Stimulated activated naive CD4-positive, alpha-beta T cell (primary cell): ENCODE results near the gene MFAP1.
"Not testable (repeated sequence)": the region's sequence is repeated elsewhere in the genome, so short reads cannot be mapped to it uniquely, and the experiment has no call there.

Source experiments
- DNase-seq, 6 experiments: peaks; one replicate each; lab custom pipeline; 2025; lab: John Stamatoyannopoulos, UW

MFAP1 gene, protein sequence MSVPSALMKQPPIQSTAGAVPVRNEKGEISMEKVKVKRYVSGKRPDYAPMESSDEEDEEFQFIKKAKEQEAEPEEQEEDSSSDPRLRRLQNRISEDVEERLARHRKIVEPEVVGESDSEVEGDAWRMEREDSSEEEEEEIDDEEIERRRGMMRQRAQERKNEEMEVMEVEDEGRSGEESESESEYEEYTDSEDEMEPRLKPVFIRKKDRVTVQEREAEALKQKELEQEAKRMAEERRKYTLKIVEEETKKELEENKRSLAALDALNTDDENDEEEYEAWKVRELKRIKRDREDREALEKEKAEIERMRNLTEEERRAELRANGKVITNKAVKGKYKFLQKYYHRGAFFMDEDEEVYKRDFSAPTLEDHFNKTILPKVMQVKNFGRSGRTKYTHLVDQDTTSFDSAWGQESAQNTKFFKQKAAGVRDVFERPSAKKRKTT

DNA sequence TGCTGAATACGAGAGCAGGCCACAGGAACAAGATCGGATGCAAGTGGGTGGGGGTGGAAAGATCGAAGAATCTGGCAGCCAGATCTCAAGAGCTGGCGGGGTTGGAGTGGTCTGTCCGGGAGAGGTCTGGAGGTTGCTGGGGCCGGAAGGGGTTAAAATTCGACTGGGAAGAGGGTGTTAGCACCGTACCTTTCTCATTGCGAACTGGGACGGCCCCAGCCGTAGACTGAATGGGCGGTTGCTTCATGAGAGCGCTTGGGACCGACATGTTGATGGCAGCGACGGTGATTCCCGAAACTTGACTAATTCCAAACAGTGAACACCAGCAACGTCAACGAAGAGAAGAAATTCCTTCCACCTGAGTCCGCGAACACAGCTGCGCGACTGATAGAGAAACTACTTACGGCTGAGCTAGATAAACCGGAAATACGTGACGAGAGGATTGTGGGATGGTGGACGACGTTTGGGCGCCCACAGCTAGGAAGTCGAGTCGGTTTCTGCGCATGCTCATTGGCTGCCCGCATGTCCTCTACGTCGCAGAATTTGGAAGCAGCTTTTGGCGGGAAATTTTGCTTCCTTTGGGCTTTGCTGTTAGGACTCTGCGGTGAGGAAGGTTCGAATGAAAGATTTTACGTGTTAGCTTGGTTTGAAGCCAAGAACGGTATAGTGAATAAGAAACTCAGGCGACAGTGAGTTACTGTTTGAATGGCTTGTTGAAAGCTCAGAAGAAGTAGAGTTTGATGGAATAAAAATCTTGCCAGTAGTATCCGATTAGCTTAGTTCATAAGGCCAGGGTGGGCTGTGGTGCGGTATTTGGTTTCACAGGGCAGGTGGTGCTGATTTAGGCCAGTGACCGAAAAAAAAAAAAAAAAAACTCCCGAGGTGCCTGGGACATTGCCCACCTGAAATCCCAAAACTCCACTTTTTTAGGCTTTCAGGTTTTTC is at the start of gene MFAP1:
MFAP1 (minus strand) TSS at position 389 of the 945 bp plus-strand sequence; CDS start at position 268, 121 bp downstream.
- DNase-seq, result peak; percentile 72 to 91 (median 90)

DNA sequence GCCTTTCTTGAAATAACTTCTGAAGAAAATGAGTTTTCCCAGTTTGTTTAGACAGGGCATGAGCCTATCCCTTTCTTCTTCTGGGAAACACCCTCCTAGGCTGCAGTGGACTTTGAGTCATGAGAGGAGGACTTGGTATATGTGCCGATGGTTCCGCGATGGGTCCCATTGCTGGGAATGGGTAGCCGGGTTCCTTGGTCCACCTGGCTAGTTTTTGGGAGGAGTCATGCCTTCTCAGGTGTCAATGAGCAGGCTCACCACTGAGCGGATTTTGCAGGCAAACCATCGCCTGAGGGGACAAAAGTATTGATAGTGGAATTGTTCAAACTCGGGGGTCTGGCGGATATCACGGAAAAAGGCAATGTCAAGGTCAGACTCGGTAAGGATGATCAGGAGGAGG is 49.2 kb upstream of the MFAP1 start:
- DNase-seq, result no peak

DNA sequence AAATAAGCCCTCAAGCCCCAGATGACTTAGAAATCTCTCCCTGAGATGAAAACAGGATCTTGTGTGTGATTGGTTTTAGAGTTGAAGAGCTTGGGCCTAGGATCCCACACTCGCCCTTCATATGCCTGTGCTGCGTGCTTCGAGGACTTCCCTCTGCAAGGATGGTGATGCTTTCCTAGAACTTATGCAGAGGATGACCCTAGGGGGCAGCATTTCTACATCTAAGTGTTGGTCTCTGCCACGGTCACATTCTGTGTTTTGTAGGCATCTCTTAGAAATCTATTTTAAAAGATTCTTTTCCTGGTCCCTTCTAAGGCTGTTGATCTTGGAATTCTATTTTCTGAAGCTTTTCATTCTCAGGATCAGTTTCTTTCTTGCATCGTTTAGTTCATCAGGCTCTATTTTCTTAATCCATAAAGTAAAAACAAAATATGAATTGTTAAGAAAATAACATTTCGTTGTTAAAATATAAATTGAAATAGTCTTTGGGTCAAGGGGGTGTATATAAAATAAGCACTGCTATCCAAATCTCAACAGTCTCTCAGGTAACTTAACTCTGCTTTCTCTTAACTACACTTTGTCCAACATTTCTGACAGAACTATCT is 48.0 kb upstream of the MFAP1 start:
- peak in 1 of 6 experiments; percentile 11 for DNase-seq

DNA sequence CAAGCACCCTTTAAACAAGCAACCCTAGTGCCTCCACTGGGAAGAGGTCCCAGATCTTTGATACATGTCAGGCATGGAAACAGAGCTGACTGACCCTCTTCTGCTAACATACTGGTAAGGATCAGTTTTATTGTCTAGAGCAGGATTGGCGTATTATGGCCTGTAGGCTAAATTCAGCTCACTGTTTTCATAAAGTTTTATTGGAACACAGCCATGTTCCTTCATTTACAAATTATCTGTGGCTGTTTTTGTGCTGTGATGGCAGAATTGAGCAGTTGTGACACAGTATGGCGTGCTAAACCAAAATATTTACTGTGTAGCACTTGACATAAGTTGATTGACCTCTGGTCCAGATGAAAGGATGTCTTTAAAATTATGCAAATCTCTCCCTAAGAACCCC is 47.3 kb upstream of the MFAP1 start:
- no peak for DNase-seq

DNA sequence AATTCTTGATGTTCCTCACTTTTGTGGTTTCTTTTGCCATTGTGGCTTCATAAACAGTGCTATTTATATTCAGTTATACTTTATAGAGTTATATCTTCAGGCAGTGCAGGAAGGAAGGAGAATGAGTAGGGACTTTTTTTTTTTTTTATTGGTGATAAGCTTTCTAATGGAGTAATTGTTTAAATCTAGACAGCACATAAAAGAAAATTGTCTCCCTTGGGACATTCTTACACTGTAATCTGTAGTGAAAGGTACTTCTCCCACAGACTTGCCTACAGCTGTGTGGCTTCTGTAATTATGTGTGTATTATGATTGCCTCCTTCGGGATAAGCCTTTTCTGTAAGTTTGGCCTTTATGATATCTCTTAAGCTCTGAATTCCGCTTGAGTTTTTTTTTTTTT is 43.9 kb upstream of the MFAP1 start:
- DNase-seq, result no peak

DNA sequence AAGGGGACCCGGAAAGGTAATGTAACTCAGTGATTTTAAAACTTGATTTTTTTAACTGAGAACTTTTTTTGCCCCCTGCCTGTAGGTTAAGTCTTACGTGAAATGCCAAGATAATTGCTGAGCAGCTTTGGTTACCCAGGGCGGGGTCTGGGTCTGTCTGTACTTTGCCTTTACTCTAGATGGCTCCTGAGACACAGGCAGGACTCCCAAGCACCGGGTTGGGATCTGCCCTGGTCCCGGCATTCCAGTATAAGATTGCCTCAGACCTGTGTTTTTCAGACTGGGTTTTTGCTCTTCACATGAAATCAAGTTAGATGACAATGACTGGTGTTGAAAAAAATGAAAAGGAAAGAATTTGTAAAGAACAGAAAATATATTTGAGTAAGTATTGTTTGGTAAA is 42.6 kb upstream of the MFAP1 start:
- DNase-seq, result no peak

DNA sequence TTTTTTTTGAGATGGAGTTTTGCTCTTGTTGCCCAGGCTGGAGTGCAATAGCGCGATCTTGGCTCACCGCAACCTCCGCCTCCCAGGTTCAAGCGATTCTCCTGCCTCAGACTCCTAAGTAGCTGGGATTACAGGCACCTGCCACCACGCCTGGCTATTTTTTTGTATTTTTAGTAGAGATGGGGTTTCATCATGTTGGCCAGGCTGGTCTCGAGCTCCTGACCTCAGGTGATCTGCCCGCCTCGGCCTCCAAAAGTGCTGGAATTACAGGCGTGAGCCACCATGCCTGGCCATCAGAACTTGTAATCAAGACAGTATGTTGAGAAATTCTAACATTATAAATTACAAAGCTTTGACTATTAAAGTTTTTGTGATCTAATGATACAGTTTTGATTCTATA is 42.1 kb upstream of the MFAP1 start:
- not testable (repeated sequence) for DNase-seq

DNA sequence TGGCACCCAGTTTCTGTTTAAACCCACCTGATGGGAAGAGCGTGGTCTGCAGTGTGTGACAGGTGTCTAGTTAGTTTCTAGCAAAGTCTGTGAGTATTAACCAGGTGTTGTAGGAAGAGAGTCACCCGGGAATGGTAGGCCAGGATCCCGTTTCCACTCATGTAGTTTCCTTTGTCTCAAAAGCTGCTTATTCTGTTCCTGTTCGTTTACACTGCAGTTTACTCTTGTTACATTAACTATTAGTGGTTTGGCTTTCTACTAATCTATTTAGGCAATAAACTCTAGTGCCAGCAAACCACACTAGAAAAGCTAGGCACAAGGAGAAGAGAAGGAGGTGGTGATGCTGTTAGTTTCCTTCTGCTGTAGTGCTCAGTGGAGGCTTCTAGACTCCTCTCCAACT is 35.1 kb upstream of the MFAP1 start:
- DNase-seq, result no peak

DNA sequence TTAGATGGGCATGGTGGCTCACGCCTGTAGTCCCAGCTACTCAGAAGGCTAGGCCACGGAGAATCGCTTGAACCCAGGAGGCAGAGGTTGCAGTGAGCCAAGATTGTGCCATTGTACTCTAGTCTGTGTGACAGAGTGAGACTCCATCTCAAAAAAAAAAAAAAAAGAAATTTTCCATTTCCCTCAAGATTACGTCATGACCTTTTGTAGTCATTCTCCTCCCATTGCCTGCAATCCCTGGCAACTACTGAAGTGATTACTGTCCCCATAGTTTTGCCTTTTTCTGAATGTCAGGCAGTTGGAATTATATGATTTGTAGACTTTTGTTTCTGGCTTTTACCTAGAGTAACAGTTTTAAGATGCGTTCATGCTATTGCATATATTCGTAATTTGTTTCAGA is 30.3 kb upstream of the MFAP1 start:
- no peak for DNase-seq

DNA sequence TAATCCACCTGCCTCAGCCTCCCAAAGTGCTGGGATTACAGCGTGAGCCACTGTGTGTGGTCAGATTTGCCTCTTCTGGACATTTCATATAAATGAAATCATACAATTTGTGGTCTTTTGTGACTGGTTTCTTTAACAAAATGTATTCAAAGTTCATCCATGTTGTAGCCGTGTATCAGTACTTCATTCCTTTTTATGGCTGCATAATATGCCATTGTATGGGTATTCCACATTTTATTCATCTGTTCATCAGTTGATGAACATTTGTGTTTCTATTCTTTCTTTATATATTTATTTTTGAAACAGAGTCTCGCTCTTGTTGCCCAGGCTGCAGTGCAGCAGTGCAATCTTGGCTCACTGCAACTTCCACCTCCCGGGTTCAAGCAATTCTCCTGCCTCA is 28.1 kb upstream of the MFAP1 start:
- no peak for DNase-seq

DNA sequence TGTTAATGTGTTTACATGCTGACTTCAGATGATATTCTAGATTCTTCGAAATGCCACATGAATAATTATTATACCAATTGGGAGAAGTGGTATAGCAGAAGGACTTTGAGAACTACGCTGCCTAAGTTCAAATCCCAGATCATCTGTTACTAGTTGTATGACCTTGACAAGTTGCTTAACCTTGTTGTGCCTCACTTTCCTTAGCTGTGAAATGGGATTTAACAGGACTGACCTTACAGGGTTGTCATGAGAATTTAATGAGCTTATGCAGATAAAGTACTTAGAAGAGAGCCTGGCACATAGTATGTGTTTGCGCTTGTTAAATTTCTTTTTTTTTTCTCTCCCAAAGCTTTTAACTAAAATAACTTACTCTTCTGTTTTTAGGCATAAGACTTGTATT is 26.8 kb upstream of the MFAP1 start:
- no peak for DNase-seq

DNA sequence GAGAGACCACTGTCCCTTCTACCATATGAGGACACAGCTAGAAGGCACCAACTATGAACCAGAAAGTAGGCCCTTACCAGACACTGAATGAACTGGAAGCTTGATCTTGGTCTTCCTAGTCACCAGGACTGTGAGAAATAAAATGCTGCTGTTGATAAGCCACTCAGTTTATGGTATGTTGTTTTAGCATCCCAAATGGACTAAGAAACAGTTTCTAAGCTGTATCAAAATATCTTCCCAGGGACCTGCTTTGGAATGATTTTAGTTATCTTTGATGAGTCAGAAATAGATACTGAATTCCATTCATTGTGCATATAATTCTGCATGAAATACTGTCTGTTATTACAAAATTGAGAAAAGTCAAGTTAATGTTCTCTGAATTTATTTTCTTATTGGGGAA is 20.9 kb upstream of the MFAP1 start:
- no peak for DNase-seq

DNA sequence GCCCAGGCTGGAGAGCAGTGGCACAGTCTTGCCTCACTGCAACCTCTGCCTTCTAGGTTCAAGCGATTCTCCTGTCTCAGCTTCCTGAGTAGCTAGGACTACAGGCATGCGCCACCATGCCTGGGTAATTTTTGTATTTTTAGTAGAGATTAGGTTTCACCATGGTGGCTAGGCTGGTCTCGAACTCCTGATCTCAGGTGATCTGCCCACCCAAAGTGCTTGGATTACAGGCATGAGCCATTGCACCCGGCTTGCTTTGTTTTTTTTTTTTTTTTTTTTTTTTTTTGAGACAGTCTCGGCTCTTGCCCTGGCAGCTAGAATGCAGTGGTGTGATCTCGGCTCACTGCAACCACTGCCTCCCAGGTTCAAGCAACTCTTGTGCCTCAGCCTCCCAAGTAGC is 8.0 kb upstream of the MFAP1 start:
- not testable (repeated sequence) for DNase-seq

DNA sequence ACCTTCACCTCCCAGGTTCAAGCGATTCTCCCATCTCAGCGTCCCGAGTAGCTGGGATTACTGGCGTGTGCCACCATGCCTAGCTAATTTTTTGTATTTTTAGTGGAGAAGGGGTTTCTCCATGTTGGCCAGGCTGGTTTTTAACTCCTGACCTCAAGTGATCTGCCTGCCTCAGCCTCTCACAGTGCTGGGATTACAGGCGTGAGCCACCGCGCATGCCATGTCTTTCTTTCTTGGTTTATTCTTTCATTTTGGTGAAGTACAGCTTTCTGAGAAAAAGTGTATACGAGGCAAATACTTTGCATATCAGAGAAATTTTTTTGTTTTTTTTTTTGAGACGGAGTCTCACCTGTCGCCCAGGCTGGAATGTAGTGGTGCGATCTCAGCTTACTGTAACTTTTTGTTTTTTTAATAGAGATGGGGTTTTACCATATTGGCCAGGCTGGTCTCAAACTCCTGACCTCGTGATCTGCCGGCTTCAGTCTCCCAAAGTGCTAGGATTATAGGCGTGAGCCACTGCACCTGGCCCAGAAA is 7.1 kb upstream of the MFAP1 start:
- DNase-seq, result not testable (repeated sequence)

DNA sequence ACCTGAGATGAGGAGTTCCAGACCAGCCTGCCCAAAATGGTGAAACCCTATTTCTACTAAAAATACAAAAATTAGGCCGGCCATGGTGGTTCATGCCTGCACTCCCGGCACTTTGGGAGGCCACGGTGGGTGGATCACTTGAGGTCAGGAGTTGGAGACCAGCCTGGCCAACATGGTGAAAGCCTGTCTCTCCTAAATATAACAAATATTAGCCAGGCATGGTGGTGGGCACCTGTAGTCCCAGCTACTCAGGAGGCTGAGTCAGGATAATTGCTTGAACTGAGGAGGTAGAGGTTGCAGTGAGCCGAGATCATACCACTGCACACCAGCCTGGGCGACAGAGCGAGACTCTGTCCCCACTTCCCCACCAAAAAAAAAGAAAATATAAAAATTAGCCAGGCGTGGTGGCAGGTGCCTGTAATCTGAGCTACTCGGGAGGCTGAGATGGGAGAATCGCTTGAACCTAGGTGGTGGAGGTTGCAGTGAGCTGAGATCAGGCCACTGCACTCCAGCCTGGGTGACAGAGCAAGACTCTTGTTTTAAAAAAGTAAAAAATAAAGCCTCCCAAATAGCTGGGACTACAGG is 6.3 kb upstream of the MFAP1 start:
- DNase-seq, result not testable (repeated sequence)

DNA sequence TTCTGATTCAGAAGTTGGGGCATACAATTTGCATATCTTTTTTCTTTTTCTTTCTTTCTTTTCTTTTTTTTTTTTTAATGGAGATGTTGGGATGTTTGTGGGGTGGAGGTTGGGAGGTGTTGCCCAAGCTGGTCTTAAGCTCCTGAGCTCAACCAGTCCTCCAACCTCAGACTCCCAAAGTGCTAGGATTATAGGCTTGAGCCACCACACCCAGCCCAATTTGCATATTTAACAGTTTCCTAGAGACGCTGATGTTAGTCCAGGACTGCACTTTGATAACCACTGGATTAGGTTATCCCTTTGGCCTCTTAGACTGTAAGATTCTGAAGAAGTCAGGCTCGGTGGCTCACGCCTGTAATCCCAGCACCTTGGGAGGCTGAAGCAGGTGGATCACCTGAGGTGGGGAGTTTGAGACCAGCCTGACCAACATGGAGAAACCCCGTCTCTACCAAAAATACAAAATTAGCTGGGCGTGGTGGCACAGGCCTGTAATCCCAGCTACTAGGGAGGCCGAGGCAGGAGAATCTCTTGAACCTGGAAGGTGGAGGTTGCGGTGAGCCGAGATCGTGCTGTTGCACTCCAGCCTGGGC is 5.6 kb upstream of the MFAP1 start:
- not testable (repeated sequence) for DNase-seq

DNA sequence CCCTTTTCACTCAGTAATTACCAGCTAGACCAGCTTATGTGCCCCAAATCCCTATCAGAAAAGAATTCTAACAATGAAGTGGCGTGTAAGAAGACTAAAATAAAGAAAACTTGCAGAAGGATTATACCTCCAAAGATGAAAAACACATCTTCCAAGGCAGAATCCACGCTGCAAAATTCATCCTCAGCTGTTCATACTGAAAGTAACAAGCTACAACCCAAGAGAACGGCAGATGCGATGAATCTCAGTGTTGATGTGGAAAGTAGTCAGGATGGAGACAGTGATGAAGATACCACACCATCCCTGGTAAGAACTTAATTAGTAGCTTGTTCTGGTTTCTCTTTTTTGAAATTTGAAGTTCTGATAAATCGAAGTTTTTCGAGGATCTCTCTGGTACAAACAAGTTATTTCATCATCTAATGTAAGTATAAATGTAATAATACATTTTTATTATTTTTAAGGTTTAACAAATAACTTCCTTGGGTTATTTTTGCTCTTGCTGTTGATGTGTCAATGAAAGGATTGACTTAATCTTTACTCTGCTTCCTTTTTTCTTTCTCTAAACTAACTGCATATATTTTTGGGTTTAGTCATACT is 3.7 kb upstream of the MFAP1 start:
- peak in 1 of 6 experiments; percentile 9 for DNase-seq

DNA sequence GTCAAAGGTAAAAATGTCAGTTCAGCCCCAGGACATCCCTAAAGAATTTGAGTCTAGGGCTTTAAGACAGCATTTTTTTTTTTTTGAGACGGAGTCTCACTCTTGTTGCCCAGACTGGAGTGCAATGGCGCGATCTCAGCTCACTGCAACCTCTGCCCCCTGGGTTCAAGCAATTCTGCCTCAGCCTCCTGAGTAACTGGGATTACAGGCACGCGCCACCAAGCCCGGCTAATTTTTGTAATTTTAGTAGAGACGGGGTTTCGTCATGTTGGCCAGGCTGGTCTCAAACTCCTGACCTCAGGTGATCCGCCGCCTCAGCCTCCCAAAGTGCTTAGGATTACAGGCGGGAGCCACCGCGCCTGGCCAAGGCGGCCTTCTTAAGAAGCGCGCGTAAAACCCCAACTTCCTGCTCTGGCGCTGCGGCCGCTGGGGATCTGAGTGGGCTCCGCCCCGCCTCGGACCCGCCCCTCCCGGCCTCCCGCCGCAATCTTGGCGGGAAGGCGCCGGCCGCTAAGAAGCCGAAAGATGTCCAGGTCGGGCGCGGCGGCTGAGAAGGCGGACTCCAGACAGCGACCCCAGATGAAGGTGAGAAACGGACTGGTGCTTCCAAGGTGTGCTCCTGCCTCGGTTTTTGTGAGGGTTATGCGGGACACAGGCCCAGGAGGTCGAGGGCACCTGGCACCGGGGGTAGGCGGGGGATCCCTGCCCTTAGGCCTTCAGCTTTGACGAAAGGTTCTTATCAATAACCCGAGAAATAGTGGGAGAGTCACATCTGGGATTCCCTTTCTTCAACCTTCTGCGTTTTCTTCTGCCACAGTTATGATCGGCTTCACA is 2.2 kb upstream of the MFAP1 start, which contains the start of gene WDR76:
WDR76 (plus strand) TSS at position 495 of the 834 bp plus-strand sequence; CDS start at position 526, 31 bp downstream.
- DNase-seq, result peak; percentile 36 to 67 (median 43)

DNA sequence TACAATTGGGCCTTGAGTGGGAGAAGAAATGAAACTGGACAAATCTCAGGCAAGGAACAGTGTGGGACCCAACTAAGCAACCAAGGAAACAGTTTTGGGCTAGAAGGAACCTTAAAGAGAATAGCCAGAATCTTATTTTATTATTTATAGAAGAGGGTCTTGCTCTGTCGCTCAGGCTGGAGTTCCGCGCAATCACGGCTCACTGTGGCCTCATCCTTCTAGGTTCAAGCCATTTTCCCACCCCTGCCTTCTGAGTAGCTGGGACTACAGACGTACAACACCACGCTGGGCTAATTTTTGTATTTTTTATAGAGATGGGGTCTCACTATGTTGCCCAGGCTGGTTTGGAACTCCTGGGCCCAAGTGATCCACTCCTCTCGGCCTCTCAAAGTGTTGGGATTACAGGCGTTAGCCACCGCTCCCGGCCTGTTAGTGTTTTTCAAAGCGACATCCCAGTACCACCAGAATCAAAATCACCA is 1.6 kb upstream of the MFAP1 start:
- no peak for DNase-seq

DNA sequence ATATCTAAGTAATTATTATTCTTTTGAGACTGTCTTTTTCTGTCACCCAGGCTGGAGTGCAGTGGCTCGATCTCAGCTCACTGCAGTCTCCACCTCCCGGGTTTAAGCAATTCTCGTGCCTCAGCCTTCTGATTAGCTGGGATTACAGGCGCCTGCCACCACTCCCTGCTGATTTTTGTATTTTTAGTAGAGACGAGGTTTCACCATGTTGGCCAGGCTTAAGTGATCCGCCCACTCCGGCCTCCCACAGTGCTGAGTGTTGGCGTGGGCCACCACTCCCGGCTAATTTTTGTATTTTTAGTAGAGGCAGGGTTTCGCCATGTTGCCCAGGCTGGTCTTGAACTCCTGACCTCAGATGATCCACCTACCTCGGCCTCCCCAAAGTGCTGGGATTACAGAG is 815 bp upstream of the MFAP1 start:
- DNase-seq, result not testable (repeated sequence)
